ENCODE data around the gene TNK2.
"Not testable (repeated sequence)": the region's sequence is repeated elsewhere in the genome, so short reads cannot be mapped to it uniquely, and the experiment has no call there.

The TNK2 gene

DNA sequence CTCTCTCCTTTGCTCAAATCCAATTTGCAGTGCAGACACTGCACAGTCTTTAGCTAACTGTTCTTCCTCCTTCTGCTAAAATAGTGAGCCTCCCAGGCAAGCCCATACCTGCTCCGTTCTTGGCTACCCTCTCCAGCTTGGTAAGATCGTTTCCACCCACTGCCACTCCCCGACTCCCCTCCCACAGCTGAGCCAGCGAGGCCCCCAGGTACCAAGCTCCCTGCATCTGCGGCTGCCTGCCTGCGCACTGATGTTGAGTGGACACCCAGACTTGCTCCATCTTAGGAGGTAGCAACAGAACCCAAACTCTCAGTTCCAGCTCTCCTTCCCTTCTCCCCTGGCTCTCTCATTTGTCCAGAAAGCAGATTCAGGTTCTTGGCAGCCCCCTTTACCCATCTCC lies 7.9 kb upstream of the TNK2 start:
- no peak for DNase-seq

DNA sequence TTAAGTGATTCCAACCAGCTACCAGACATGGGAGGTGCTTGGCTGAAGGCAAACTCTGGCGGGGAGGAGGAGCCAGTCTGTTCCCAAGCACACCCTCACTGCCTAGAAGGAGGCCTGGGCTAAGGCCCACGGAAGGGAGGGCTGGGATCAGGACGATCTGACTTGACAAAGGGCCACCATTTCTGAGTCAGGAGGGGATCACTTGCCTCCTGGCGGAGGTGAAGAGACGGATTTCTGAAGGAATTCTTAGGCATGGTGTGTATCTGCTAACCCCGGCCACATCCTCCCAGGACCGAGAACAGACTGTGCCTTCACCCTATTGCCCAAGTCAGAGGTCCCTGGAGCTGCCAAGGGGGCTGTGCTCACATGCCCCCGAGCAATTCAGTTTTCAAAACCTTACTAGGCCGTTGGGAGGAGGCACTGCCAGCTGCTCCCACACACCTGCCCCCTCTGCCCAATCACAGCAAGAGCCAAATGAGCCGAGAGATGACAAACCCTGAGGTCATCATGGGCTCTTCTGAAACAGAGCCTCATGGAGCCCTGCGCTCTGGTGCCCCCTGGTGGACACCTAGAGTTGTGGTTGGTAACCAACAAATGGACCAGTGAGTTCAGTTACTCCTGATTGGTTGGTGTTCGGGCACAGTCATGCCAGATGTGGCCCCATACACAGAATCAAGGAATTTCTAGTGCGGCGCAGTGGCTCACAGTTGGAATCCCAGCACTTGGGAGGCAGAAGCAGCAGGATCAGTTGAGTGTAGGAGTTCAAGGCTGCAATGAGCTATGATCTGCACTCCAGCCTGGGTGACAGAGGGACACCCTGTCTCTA lies 6.5 kb upstream of the TNK2 start:
- DNase-seq: no peak

DNA sequence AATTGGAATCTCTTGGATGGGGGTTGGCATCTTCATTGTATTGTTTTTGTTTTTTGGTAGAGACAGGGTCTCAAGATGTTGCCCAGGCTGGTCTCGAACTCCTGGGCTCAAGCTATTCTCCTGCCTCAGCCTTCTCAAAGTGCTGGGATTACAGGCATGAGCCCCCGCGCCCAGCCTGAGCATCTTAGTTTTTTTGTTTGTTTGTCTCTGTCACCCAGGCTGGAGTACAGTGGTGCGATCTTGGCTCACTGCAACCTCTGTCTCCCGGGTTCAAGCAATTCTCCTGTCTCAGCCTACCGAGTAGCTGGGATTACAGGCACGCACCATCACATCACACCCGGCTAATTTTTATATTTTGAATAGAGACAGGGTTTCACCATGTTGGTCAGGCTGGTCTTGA lies 5.8 kb upstream of the TNK2 start:
- DNase-seq: not testable (repeated sequence)

DNA sequence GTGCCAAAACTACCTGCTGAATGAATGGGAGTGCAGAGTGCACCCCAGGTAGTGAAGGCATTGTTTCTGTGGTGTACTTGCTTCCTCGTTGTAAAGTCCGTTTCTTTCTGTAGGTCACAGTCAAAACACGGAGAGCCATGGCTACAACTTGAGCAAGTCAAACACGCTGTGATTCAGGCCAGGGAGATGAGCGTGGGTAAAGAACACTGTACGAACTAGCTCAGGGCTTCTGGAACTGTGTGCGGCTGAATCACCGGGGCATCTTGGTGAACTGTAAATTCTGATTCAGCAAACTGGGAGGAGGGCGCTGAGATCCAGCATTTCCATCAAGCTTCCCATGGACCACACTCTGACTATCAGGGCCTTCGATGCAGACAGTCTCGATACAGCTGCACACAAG lies 5.0 kb upstream of the TNK2 start:
- no peak for DNase-seq

DNA sequence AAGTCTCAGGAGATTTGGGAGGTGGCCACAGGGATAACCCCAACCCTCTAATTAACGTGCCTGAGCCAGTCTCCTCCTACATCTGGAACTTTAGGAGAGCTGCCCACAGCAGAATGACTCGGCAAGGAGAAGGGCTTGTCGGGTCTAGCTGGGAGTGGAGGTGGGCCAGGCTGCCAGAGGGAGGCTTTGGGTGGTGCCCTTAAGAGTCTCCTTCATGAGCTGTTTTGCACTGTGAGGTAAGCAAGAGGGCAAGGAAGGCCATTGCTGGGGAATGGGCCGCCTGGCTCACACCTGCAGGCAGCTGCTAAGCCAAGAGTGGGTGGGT lies 3.6 kb upstream of the TNK2 start:
- DNase-seq: no peak

GRCh38 chr3:195911041-195911945 lies 2.9 kb upstream of the TNK2 start:
- DNase-seq: no peak

GRCh38 chr3:195910499-195910845 lies 2.1 kb upstream of the TNK2 start:
- DNase-seq: no peak

- peak; percentile 85 for DNase-seq
Measured at GRCh38 chr3:195909644-195910498, 1.5 kb upstream of the TNK2 start.

GRCh38 chr3:195908694-195909581 lies 587 bp upstream of the TNK2 start:
- DNase-seq: no peak

- peak; percentile 57 for DNase-seq
Measured at GRCh38 chr3:195907684-195907933, 742 bp downstream of the TNK2 start.

- DNase-seq: peak; percentile 40
Measured at GRCh38 chr3:195906865-195907683, 1.3 kb downstream of the TNK2 start.

- DNase-seq: no peak
Measured at GRCh38 chr3:195905970-195906864, 2.1 kb downstream of the TNK2 start.

DNA sequence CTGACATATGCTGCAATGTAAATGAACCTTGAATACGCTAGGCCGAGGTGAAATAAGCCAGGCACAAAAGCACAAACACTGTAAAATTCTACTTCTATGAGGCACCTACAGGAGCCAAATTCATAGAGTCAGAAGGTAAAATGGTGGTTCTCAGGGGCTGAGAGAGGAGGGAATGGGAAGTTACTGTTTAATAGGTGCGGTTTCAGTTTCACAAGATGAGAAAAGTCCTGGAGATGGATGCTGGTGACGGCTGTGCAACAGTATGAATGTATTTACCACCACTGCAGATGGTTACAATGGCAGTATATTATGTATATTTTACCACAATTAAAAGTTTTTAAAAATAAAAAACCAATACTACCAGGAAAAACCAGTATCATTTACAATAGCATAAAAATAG lies 4.0 kb downstream of the TNK2 start:
- no peak for DNase-seq

DNA sequence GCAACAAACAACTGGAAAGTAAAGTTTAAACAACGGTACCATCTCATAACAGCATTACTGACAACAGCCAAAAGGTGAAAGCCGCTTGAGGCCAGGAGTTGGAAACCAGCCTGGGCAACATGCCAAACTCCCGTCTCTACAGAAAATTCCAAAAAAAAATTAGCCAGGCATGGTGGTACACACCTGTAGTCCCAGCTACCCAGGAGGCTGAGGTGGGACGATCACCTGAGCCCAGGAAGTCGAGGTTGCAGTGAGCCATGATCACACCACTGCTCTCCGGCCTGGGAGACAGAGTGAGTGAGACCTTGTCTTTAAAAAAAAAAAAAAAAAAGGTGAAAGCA lies 4.4 kb downstream of the TNK2 start:
- no peak for DNase-seq

- not testable (repeated sequence) for DNase-seq
Measured at GRCh38 chr3:195902634-195903033, 5.7 kb downstream of the TNK2 start.

GRCh38 chr3:195901836-195902585 lies 6.3 kb downstream of the TNK2 start:
- DNase-seq: not testable (repeated sequence)

DNA sequence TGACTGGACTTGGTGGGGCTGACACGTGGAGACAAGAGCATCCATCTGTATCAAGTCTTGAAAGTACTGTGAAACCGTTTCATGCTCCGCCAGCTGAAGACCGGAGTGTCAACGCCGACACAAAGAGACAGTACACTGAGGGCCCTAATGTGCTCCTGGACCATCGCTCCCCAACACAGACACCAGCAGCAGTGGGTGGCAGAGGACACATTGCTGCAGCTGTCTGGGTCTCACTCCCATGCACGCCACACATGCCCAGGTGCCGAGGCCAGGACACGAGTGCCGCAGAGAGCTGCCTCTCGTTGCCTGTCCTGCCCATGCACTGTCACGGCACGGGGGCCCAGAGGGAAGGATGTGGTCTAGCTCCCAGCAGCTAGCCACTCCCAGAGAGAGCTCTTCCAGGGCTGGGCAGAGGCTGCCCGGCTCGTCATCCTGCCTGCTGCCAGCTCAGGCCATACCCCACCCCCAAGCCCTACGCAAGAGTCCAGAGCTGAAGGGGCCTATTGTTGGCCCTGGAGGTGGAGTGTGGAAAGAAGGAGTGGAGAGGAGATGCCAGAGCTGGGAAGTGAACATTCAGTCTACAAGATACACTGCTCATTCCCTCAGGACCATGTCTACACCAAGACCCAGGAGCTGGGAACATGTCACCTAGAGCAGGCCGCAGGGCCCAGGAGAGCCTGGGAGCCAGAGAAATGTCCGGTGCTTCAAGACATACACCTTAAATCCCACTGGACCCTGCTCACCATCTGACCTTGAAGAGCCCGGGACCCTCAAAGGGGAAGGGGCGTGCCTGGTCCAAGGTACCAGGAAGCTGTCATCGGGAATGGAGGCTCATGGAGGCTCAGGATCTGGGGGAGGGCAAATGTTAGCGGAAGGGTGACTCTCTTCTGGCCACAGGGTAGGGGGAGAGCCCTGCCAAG lies 7.7 kb downstream of the TNK2 start:
- no peak for DNase-seq

DNA sequence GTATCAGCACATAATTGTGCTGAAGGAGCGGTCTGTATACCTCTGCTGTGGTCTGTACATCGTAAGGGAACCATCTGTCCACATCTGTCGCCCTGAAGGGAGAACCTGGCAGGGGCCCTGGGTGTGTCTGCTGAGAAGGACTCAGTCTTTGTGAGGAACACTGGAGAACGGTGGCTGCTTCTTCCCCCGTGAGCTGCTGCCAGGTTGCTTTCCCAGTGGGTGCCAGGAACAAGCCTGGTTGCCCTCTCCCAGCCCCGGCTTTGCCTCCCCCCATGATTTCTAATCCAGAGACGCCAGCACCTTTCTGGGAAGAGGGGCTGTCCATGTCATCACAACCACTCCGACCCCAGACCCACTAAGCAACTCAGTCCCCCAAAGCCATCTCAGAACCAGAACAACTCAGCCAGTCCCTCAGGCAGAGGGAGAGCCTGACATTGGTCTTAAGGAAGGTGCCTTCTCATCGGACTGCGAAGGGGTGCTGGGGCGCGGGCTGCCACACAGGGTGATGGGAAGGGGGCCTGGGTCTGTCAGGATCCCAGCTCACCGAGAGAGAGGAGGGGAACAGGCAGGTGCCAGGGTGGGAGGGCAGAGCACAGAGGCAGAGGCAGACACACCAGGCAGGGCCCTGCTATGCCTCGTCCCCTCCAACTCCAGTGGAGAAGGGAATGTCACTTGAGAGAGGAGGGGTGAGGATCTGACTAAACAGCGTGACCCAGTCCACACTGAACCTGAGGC lies 8.5 kb downstream of the TNK2 start:
- no peak for DNase-seq

All from NCI-H2107 (cell line).